PC-9 (cell line): ENCODE measurements around the gene GUCA1A. TPM values are rescaled to one million over a fixed set of nuclear protein-coding genes. Genes with fewer than 3 reads are reported as not detected.

ENCODE experiments used
- BruUV-seq: library from RNA; stranded (reverse); fragments of 400-500 nt; replicated peaks from 2 replicates; lab custom pipeline; 2021; lab: Mats Ljungman, UMichigan
- CTCF ChIA-PET: fragments of 300-600 bp; sonication (Branson Sonifier 250); formaldehyde crosslinking; loops from one replicate; lab custom pipeline; 2022; ENCODE audit warnings: antibody characterized with exemption; lab: Charles Lee
- POLR2A ChIA-PET: fragments of 300-600 bp; sonication (Branson Sonifier 250); formaldehyde crosslinking; loops from one replicate; lab custom pipeline; 2022; ENCODE audit warnings: antibody characterized with exemption; ENCODE audit not compliant: unreplicated experiment; lab: Charles Lee
- DNase-seq, 2 experiments: peaks; one replicate each; pipeline versions ENCODE4 v3.0.0 to v3.0.0-alpha.2; 2015 to 2022; ENCODE audit warnings: mixed read lengths in 1 of 2
- H2AFZ ChIP-seq: fragments of 200-600 bp; sonication (generic); 2 replicates; pipeline ENCODE4 v1.8.1; 2017; ENCODE audit warnings: antibody characterized with exemption
- H3F3A ChIP-seq: fragments of 200-600 bp; sonication (generic); 2 replicates; pipeline ENCODE4 v1.8.1; 2017; ENCODE audit warnings: antibody characterized with exemption, mild to moderate bottlenecking, low read depth; ENCODE audit not compliant: insufficient read depth
- H3K27ac ChIP-seq: fragments of 200-600 bp; sonication (generic); 2 replicates; pipeline ENCODE4 v1.6.1; 2016; ENCODE audit warnings: mixed run types
- H3K27me3 ChIP-seq: fragments of 200-600 bp; sonication (generic); 2 replicates; pipeline ENCODE4 v1.6.1; 2016; ENCODE audit warnings: low read depth, mixed run types; ENCODE audit not compliant: insufficient read depth
- H3K36me3 ChIP-seq: fragments of 200-600 bp; sonication (generic); 2 replicates; pipeline ENCODE4 v1.6.1; 2016; ENCODE audit warnings: low read depth, mixed run types
- H3K4me1 ChIP-seq: fragments of 200-600 bp; sonication (generic); replicated peaks from 2 replicates; pipeline ENCODE4 v1.6.1; 2016; ENCODE audit warnings: mixed run types; ENCODE audit not compliant: insufficient read depth
- H3K4me2 ChIP-seq: fragments of 200-600 bp; sonication (generic); 2 replicates; pipeline ENCODE4 v1.6.1; 2017; ENCODE audit warnings: mixed run types
- H3K4me3 ChIP-seq: fragments of 200-600 bp; sonication (generic); 2 replicates; pipeline ENCODE4 v1.6.1; 2016; ENCODE audit warnings: mixed run types
- H3K79me2 ChIP-seq: fragments of 200-600 bp; sonication (generic); 2 replicates; pipeline ENCODE4 v1.6.1; 2017; ENCODE audit warnings: low read depth, mixed run types
- H3K9me2 ChIP-seq: fragments of 200-600 bp; sonication (generic); 2 replicates; pipeline ENCODE4 v1.8.1; 2017; ENCODE audit warnings: mild to moderate bottlenecking; ENCODE audit not compliant: insufficient read depth
- H3K9me3 ChIP-seq: fragments of 200-600 bp; sonication (generic); 2 replicates; pipeline ENCODE4 v1.8.1; 2016; ENCODE audit warnings: low read depth; ENCODE audit not compliant: insufficient read depth
- H4K20me1 ChIP-seq: fragments of 200-600 bp; sonication (generic); 2 replicates; pipeline ENCODE4 v1.8.1; 2017; ENCODE audit not compliant: insufficient read depth
- EZH2 ChIP-seq: fragments of 200-600 bp; sonication (generic); IDR thresholded peaks from 2 replicates; pipeline ENCODE4 v1.8.0; 2017; ENCODE audit warnings: antibody characterized with exemption, low read depth
- intact Hi-C: fragments of 100-400 bp; cut with micrococcal nuclease; formaldehyde crosslinking; loops from one replicate; pipeline ENCODE4 v1.10.0; 2022; ENCODE audit not compliant: unreplicated experiment
- total RNA-seq: library from RNA; stranded (reverse); gene quantifications from 2 replicates; pipeline ENCODE4 v1.2.3, GENCODE V29; 2021
- TF ChIP-seq, protein P1 (sequence below): fragments of 200-600 bp; sonication (generic); conservative IDR thresholded peaks from 2 replicates; pipeline ENCODE4 v1.6.1; 2017; ENCODE audit warnings: mixed run types, antibody characterized with exemption, mild to moderate bottlenecking, moderate library complexity

Gene GUCA1A
- total RNA-seq, 1 experiment from 2014 or later: not detected

DNA sequence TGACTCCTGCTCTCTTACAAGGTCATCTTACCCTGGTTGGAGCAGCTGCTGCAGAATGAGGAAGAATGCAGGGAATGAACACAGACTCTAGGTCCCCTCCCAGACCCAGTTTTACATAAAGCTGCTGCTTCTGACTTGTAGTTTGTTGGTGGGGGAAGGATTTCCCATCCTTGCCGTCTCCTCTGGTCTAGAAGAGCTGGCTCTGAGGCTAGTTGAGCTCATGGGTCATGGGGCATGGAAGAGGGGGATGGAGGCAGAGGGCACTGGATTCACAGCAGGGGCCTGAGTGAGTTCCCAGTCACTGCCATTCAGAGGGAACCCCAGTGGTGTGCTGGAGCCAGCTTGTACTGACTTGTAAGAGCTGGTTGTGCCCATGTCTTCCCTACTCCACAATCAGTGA is 9.2 kb upstream of the GUCA1A start:
- no peak overlapping the region for H3K4me2 ChIP-seq
- no peaks in the 10 kb centered on the region for H4K20me1 ChIP-seq
- H3K36me3 ChIP-seq: no peaks in the 10 kb centered on the region
- no peaks in the 10 kb centered on the region for H3K9me3 ChIP-seq
- CTCF ChIA-PET: no interaction called here
- DNase-seq: no peak
- no peak overlapping the region for H3K4me3 ChIP-seq
- H3F3A ChIP-seq: no peaks in the 10 kb centered on the region; the same call in 1 of the 2 replicates
- H3K4me1 ChIP-seq: 0 out of 2 replicates have a peak, but pooled peaks cover 14% of the 10 kb centered on the region
- no peak overlapping the region for H3K27ac ChIP-seq
- POLR2A ChIA-PET: no interaction called here
- H3K27me3 ChIP-seq: no peaks in the 10 kb centered on the region
- intact Hi-C loops: no loop called here
- H2AFZ ChIP-seq: no peak overlapping the region
- H3K79me2 ChIP-seq: no peaks in the 10 kb centered on the region
- BruUV-seq: no TSS peak
- no peaks in the 10 kb centered on the region for H3K9me2 ChIP-seq
- no peak for TF ChIP-seq EZH2
- TF ChIP-seq, protein P1, sequence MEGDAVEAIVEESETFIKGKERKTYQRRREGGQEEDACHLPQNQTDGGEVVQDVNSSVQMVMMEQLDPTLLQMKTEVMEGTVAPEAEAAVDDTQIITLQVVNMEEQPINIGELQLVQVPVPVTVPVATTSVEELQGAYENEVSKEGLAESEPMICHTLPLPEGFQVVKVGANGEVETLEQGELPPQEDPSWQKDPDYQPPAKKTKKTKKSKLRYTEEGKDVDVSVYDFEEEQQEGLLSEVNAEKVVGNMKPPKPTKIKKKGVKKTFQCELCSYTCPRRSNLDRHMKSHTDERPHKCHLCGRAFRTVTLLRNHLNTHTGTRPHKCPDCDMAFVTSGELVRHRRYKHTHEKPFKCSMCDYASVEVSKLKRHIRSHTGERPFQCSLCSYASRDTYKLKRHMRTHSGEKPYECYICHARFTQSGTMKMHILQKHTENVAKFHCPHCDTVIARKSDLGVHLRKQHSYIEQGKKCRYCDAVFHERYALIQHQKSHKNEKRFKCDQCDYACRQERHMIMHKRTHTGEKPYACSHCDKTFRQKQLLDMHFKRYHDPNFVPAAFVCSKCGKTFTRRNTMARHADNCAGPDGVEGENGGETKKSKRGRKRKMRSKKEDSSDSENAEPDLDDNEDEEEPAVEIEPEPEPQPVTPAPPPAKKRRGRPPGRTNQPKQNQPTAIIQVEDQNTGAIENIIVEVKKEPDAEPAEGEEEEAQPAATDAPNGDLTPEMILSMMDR: no peak

DNA sequence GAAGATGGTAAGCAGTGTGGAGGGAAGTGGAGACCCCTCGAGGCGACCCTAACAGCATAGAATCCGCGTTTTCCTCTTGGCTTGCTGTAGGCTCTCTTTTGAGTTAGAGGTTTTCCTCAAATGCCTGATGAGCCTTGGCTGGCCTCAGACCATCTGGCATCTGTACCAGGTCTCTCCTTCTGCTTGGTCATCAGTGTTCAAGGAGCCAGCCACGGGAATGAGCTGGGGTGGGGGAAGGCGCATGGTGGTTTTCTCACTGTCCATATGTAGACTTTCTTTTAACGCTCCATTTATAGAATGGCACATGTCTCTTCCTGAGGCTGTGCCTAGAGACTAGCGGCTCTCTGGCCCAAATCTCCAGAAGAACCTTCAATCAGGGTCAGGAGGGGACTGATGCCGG is 8.1 kb upstream of the GUCA1A start:
- intact Hi-C loops: no loop called here
- CTCF ChIA-PET: interaction anchor here (0.7 kb wide), 1 partner anchor 43 kb away, joined by 3 read pairs; no protein-coding TSS in a partner anchor
- POLR2A ChIA-PET: interaction anchor here (0.5 to 0.7 kb wide), 2 partner anchors 17 to 27 kb away, joined by 3 to 4 read pairs; no protein-coding TSS in a partner anchor
- H3K4me1 ChIP-seq: 0 out of 2 replicates have a peak, but pooled peaks cover 7% of the 10 kb centered on the region
- no peak overlapping the region for H2AFZ ChIP-seq
- H4K20me1 ChIP-seq: no peaks in the 10 kb centered on the region
- no peaks in the 10 kb centered on the region for H3K27me3 ChIP-seq
- no peaks in the 10 kb centered on the region for H3K9me2 ChIP-seq
- no peaks in the 10 kb centered on the region; the same call in 1 of the 2 replicates for H3F3A ChIP-seq
- no peaks in the 10 kb centered on the region for H3K79me2 ChIP-seq
- BruUV-seq: no TSS peak
- no peak overlapping the region for H3K4me2 ChIP-seq
- no peak overlapping the region for H3K27ac ChIP-seq
- no peak overlapping the region for H3K4me3 ChIP-seq
- TF ChIP-seq, protein P1: no peak
- no peak for TF ChIP-seq EZH2
- no peak for DNase-seq
- no peaks in the 10 kb centered on the region for H3K36me3 ChIP-seq
- no peaks in the 10 kb centered on the region for H3K9me3 ChIP-seq

- Histone ChIP-seq H3K79me2 (no peaks in the 10 kb centered on the region), H3F3A (no peaks in the 10 kb centered on the region), H3K9me3 (no peaks in the 10 kb centered on the region), H3K36me3 (no peaks in the 10 kb centered on the region), H3K9me2 (no peaks in the 10 kb centered on the region), H2AFZ (peak overlapping the region; percentile 74; the same call in 1 of the 2 replicates), H3K27me3 (no peaks in the 10 kb centered on the region), H3K27ac (no peak overlapping the region), H4K20me1 (no peaks in the 10 kb centered on the region), H3K4me2 (peak overlapping the region; percentile 53), H3K4me1 (0 out of 2 replicates have a peak, but pooled peaks cover 7% of the 10 kb centered on the region), H3K4me3 (no peak overlapping the region)
- CTCF ChIA-PET: interaction anchor here (0.6 to 0.9 kb wide), 3 partner anchors 43 to 613 kb away, joined by 5 to 8 read pairs (median 6); partner anchors contain the start of gene TFEB
- intact Hi-C loops: loop anchor here (1.0 to 2.0 kb wide), 8 partner anchors 24 to 711 kb away; partner anchors contain the start of genes C6orf132 and PRICKLE4
- no TSS peak for BruUV-seq
- DNase-seq: peak; percentile 67 to 83
- no peak for TF ChIP-seq EZH2
- TF ChIP-seq, protein P1: peak; percentile 100
- POLR2A ChIA-PET: interaction anchor here (0.7 kb wide), 1 partner anchor 24 kb away, joined by 3 read pairs; the partner anchor contains the start of gene C6orf132
Measured at GRCh38 chr6:42166444-42167141, 6.6 kb upstream of the GUCA1A start.
